OCI-LY1 (cell line): Measurements from ENCODE around the gene TRIM29.

Experiments used
- H2AFZ ChIP-seq: fragments of 200-600 bp; sonication (generic), shearing (Covaris generic); 2 replicates; pipeline ENCODE4 v1.6.0; 2014; ENCODE audit warnings: antibody characterized with exemption, mild to moderate bottlenecking, low read length
- H3F3A ChIP-seq: fragments of 200-600 bp; sonication (generic), shearing (Covaris generic); 2 replicates; pipeline ENCODE4 v1.6.0; 2014; ENCODE audit warnings: mild to moderate bottlenecking, antibody characterized with exemption, low read length, moderate library complexity; ENCODE audit not compliant: insufficient read depth
- H3K27ac ChIP-seq: fragments of 200-600 bp; sonication (generic); 2 replicates; pipeline ENCODE4 v1.5.1; 2014; ENCODE audit warnings: low read length, mixed run types, mild to moderate bottlenecking, low read depth; ENCODE audit not compliant: poor library complexity, severe bottlenecking
- H3K27me3 ChIP-seq: fragments of 200-600 bp; sonication (generic); 2 replicates; pipeline ENCODE4 v1.6.0; 2014; ENCODE audit warnings: antibody characterized with exemption, mild to moderate bottlenecking, low read length, moderate library complexity; ENCODE audit not compliant: insufficient read depth
- H3K36me3 ChIP-seq: fragments of 200-600 bp; sonication (generic); 2 replicates; pipeline ENCODE4 v1.6.1; 2014; ENCODE audit warnings: mild to moderate bottlenecking, antibody characterized with exemption, low read length, moderate library complexity, mixed read lengths; ENCODE audit not compliant: insufficient read depth
- H3K4me1 ChIP-seq: fragments of 200-600 bp; sonication (generic); 2 replicates; pipeline ENCODE4 v1.5.1; 2014; ENCODE audit warnings: mild to moderate bottlenecking, low read length, moderate library complexity; ENCODE audit not compliant: insufficient read depth, severe bottlenecking
- H3K4me2 ChIP-seq: fragments of 200-600 bp; sonication (generic), shearing (Covaris generic); 2 replicates; pipeline ENCODE4 v1.6.1; 2014; ENCODE audit warnings: low read length
- H3K4me3 ChIP-seq: fragments of 200-600 bp; sonication (generic); 2 replicates; pipeline ENCODE4 v1.5.1; 2014; ENCODE audit warnings: low read length, low read depth, mild to moderate bottlenecking, mixed read lengths; ENCODE audit not compliant: poor library complexity, severe bottlenecking
- H3K79me2 ChIP-seq: fragments of 200-600 bp; shearing (Covaris generic); 2 replicates; pipeline ENCODE4 v1.6.1; 2016; ENCODE audit warnings: mixed run types, low read length, mixed read lengths; ENCODE audit not compliant: insufficient read depth
- H3K9ac ChIP-seq: fragments of 200-600 bp; sonication (generic), shearing (Covaris generic); 2 replicates; pipeline ENCODE4 v1.6.1; 2014; ENCODE audit warnings: mild to moderate bottlenecking, low read length, mixed read lengths
- H3K9me2 ChIP-seq: fragments of 200-600 bp; sonication (generic), shearing (Covaris generic); 2 replicates; pipeline ENCODE4 v1.6.1; 2014; ENCODE audit warnings: low read depth, mild to moderate bottlenecking, low read length, mixed read lengths
- H3K9me3 ChIP-seq: fragments of 200-600 bp; shearing (Covaris generic); 2 replicates; pipeline ENCODE4 v1.6.1; 2014; ENCODE audit warnings: low read length, mixed read lengths
- H4K20me1 ChIP-seq: fragments of 200-600 bp; sonication (generic), shearing (Covaris generic); 2 replicates; pipeline ENCODE4 v1.6.0; 2016; ENCODE audit warnings: mild to moderate bottlenecking, low read length; ENCODE audit not compliant: insufficient read depth
- CTCF ChIP-seq: fragments of 200-600 bp; sonication (generic), shearing (Covaris generic); IDR thresholded peaks from 2 replicates; pipeline ENCODE4 v1.5.1; 2017; ENCODE audit warnings: mild to moderate bottlenecking, antibody characterized with exemption, low read length, moderate library complexity, mixed read lengths
- EZH2 ChIP-seq: fragments of 200-600 bp; sonication (generic), shearing (Covaris generic); IDR thresholded peaks from 2 replicates; pipeline ENCODE4 v1.8.0; 2017; ENCODE audit warnings: borderline replicate concordance, mixed run types, mild to moderate bottlenecking, antibody characterized with exemption, low read length, moderate library complexity, mixed read lengths

Gene TRIM29

GRCh38 chr11:120073196-120073595, 64.7 kb downstream of the TRIM29 start:
- H4K20me1 ChIP-seq = no peaks in the 10 kb centered on the region
- H3K9me2 ChIP-seq = no peaks in the 10 kb centered on the region
- H3K27ac ChIP-seq = no peak overlapping the region
- no peak overlapping the region for H3K4me3 ChIP-seq
- H2AFZ ChIP-seq = no peak overlapping the region
- no peak for TF ChIP-seq CTCF
- TF ChIP-seq EZH2 = no peak
- H3K36me3 ChIP-seq = no peaks in the 10 kb centered on the region
- no peak overlapping the region for H3K9ac ChIP-seq
- H3K4me1 ChIP-seq = no peaks in the 10 kb centered on the region
- no peaks in the 10 kb centered on the region for H3K27me3 ChIP-seq
- H3K9me3 ChIP-seq = no peaks in the 10 kb centered on the region
- no peak overlapping the region for H3K4me2 ChIP-seq
- H3F3A ChIP-seq = no peaks in the 10 kb centered on the region
- H3K79me2 ChIP-seq = no peaks in the 10 kb centered on the region

GRCh38 chr11:120068114-120068573, 69.8 kb downstream of the TRIM29 start:
- H3K4me1 ChIP-seq = no peaks in the 10 kb centered on the region
- H3F3A ChIP-seq = no peaks in the 10 kb centered on the region
- H3K9me3 ChIP-seq = no peaks in the 10 kb centered on the region
- H3K9me2 ChIP-seq = no peaks in the 10 kb centered on the region
- H3K36me3 ChIP-seq = no peaks in the 10 kb centered on the region
- no peaks in the 10 kb centered on the region for H3K79me2 ChIP-seq
- no peak overlapping the region for H3K9ac ChIP-seq
- no peak overlapping the region for H3K4me3 ChIP-seq
- no peaks in the 10 kb centered on the region for H3K27me3 ChIP-seq
- H3K4me2 ChIP-seq = no peak overlapping the region
- no peaks in the 10 kb centered on the region for H4K20me1 ChIP-seq
- no peak overlapping the region for H2AFZ ChIP-seq
- TF ChIP-seq CTCF (no peak), EZH2 (no peak)
- H3K27ac ChIP-seq = no peak overlapping the region

DNA sequence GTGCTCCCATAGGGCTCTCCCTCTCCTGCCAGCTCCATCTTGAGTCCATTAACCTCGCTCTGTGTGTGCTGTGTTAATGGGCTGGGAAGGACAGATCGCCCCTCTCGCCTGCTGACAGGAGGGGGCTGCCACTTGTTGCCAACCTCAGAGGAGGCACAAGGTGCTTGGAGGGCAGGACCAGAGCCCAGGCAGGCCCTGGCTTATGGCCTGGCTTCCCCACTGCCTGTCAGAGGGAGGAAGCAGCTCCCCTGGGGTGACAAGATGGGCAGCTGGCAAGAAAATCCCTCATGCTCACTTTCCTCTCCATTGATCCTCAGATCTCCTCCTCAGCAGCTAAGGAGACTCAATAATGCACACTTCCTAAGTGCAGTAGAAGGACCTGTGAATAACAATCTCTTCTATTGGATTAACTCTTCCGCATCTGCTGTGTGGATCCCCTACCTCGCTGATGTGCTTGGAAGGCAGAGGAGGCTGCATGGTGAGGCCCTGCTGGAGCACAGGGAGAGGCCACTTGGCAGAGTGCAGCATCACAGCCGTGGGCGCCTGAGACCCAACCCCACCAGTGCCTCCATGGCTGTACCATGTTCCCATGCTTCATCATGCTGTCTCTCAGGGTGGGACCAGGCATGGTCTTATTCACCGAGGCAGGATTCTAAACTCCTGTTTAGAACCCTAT, 70.3 kb downstream of the TRIM29 start:
- Histone ChIP-seq H3F3A (no peaks in the 10 kb centered on the region), H3K9me2 (no peaks in the 10 kb centered on the region), H3K4me3 (no peak overlapping the region), H3K9me3 (no peaks in the 10 kb centered on the region), H2AFZ (no peak overlapping the region), H3K27ac (no peak overlapping the region), H3K36me3 (no peaks in the 10 kb centered on the region), H3K27me3 (no peaks in the 10 kb centered on the region), H4K20me1 (no peaks in the 10 kb centered on the region), H3K9ac (no peak overlapping the region), H3K4me1 (no peaks in the 10 kb centered on the region), H3K4me2 (no peak overlapping the region), H3K79me2 (no peaks in the 10 kb centered on the region)
- no peak for TF ChIP-seq EZH2
- TF ChIP-seq CTCF = no peak
